Hematopoietic multipotent progenitor cell treated with erythropoietin and hydrocortisone succinate and interleukin-3 and kit ligand, for 6 days (in vitro differentiated cells): Measurements from ENCODE around the gene CES3.
A peak's percentile ranks its signal among the peaks of the same experiment; 100 is the strongest.
"Not testable (repeated sequence)": the region's sequence is repeated elsewhere in the genome, so short reads cannot be mapped to it uniquely, and the experiment has no call there.

ENCODE experiments used
- DNase-seq: peaks from one replicate; pipeline ENCODE4 v3.0.0-alpha.2; 2015

CES3 gene

GRCh38 chr16:66926961-66927436, 34.1 kb upstream of the CES3 start:
- no peak for DNase-seq

GRCh38 chr16:66927918-66928649, 33.0 kb upstream of the CES3 start:
- DNase-seq, result peak; percentile 57

- peak; percentile 77 for DNase-seq
These were observed 32.2 kb upstream of the CES3 start for GRCh38 chr16:66928702-66929388.

- DNase-seq, result peak; percentile 75
These were observed 30.9 kb upstream of the CES3 start for GRCh38 chr16:66930189-66930588.

- DNase-seq, result no peak
These were observed 29.4 kb upstream of the CES3 start for GRCh38 chr16:66931665-66932064.

- no peak for DNase-seq
These were observed 29.0 kb upstream of the CES3 start for GRCh38 chr16:66932076-66932475.

- DNase-seq, result no peak
These were observed 27.3 kb upstream of the CES3 start for GRCh38 chr16:66933776-66934137.

GRCh38 chr16:66934138-66934838, 26.8 kb upstream of the CES3 start, which contains the start of gene CIAO2B:
CIAO2B (minus strand) TSS chr16:66934402; CDS start chr16:66934364, 38 bp downstream.
- DNase-seq, result peak; percentile 92

- not testable (repeated sequence) for DNase-seq
These were observed 26.2 kb upstream of the CES3 start for GRCh38 chr16:66934839-66935313.

GRCh38 chr16:66935314-66936011, 25.6 kb upstream of the CES3 start, which contains the start of gene CES2:
CES2 (plus strand) TSS chr16:66935516; CDS start chr16:66935636, 120 bp downstream.
- no peak for DNase-seq

GRCh38 chr16:66936462-66936861, 24.6 kb upstream of the CES3 start:
- no peak for DNase-seq

GRCh38 chr16:66936889-66937554, 24.0 kb upstream of the CES3 start:
- peak; percentile 49 for DNase-seq

GRCh38 chr16:66937725-66938337, 23.2 kb upstream of the CES3 start:
- no peak for DNase-seq

GRCh38 chr16:66939366-66939765, 21.7 kb upstream of the CES3 start:
- no peak for DNase-seq

- no peak for DNase-seq
These were observed 20.8 kb upstream of the CES3 start for GRCh38 chr16:66940236-66940635.

GRCh38 chr16:66942981-66943380, 18.1 kb upstream of the CES3 start:
- DNase-seq, result no peak

- DNase-seq, result no peak
These were observed 17.5 kb upstream of the CES3 start for GRCh38 chr16:66943426-66944053.

- DNase-seq, result no peak
These were observed 17.0 kb upstream of the CES3 start for GRCh38 chr16:66944054-66944441.

- DNase-seq, result not testable (repeated sequence)
These were observed 16.1 kb upstream of the CES3 start for GRCh38 chr16:66944971-66945370.

GRCh38 chr16:66945939-66946338, 15.1 kb upstream of the CES3 start:
- no peak for DNase-seq

GRCh38 chr16:66946541-66946940, 14.5 kb upstream of the CES3 start:
- DNase-seq, result no peak
